ENCODE data around the gene TBL1X. TPM values are rescaled to one million over a fixed set of nuclear protein-coding genes. Genes with fewer than 3 reads are reported as not detected.

Gene TBL1X
- total RNA-seq, 2 donors from 2014 or later, result 16.3 to 18.9 TPM

DNA sequence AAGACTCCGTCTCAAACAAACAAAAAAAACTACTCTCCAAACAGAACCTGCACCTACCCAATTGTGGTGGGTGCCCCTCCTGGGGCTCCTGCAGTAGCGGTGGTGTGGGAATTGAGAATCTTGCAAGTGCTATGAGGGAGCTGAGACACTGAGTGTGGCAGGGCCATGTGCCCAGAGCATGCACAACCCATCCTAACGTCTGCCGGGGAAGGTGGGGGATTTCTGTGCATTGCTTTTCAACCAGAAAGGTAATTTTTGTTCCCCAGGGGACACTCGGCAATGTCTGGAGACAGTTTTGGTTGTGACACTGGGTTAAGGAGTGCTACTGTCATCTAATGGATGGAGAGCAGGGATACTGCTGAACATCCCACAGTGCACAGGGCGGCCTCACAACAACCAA is 35.7 kb downstream of the TBL1X start:
- DNase-seq, result no peak
- TF ChIP-seq, protein P1, sequence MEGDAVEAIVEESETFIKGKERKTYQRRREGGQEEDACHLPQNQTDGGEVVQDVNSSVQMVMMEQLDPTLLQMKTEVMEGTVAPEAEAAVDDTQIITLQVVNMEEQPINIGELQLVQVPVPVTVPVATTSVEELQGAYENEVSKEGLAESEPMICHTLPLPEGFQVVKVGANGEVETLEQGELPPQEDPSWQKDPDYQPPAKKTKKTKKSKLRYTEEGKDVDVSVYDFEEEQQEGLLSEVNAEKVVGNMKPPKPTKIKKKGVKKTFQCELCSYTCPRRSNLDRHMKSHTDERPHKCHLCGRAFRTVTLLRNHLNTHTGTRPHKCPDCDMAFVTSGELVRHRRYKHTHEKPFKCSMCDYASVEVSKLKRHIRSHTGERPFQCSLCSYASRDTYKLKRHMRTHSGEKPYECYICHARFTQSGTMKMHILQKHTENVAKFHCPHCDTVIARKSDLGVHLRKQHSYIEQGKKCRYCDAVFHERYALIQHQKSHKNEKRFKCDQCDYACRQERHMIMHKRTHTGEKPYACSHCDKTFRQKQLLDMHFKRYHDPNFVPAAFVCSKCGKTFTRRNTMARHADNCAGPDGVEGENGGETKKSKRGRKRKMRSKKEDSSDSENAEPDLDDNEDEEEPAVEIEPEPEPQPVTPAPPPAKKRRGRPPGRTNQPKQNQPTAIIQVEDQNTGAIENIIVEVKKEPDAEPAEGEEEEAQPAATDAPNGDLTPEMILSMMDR (IDR thresholded peaks at IDR 0.05), result no peak
- no peaks in the 10 kb centered on the region for H3K36me3 ChIP-seq

DNA sequence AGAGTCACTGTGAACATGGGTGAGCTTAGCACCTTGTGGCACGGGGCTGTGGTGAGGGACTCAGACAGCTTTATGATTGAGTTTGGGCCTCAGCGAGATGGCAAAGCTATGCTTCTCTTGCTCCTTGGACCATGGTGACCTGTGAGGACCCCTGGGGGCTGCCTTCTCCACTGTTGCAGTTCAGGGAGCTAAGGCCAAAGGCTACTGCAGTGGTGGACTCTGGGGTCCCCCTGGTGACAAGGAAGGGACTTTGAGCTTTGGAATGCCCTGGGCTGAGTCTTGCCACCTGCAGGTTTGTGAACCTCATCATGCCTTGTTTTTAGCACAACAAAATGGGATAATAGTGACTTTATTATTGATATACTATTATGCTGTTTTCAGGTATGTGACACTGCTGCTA is 36.5 kb downstream of the TBL1X start:
- Histone ChIP-seq H3K4me1 (no peaks in the 10 kb centered on the region), H3K9me3 (no peaks in the 10 kb centered on the region), H3K27ac (no peak overlapping the region), H3K4me3 (no peak overlapping the region), H3K36me3 (no peaks in the 10 kb centered on the region), H3K27me3 (no peaks in the 10 kb centered on the region), H3K9ac (ENCODE audit: low read depth in 2 of 2, low read length in 2 of 2) (no peak overlapping the region)
- no peak for DNase-seq
- TF ChIP-seq, protein P1 (IDR thresholded peaks at IDR 0.05), result no peak
- intact Hi-C loops (cut with DNase I), result no loop called here

More for the DNA sequence above, 35.7 kb downstream of the TBL1X start:
- no peak overlapping the region for H3K4me3 ChIP-seq
- intact Hi-C loops (cut with DNase I), result no loop called here
- H3K27ac ChIP-seq, result no peak overlapping the region
- H3K4me1 ChIP-seq, result no peaks in the 10 kb centered on the region
- no peaks in the 10 kb centered on the region for H3K27me3 ChIP-seq
- H3K9me3 ChIP-seq, result no peaks in the 10 kb centered on the region
- H3K9ac ChIP-seq (ENCODE audit: low read depth in 2 of 2, low read length in 2 of 2), result no peak overlapping the region

DNA sequence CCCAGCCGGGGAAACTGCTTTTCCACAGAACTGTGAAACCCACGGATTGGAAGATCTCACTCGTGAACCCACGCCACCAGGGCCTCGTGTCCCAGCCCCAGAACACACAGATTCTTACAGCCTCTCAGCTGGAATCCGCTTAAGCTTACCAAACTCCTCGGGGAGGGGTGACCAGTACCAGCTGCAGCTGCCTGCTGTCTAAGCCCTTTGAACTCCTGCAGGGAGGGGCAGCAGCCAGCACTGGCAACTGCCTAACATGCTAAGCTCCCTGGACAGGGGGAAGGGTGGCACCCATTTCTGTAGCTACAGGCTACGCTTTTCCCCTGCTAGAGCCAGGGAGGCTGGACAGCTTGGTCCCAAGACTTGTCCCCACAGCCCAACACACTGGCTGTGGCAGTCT is 38.4 kb downstream of the TBL1X start:
- H3K4me3 ChIP-seq, result no peak overlapping the region
- H3K4me1 ChIP-seq, result no peaks in the 10 kb centered on the region
- no peak overlapping the region for H3K27ac ChIP-seq
- intact Hi-C loops (cut with DNase I), result no loop called here
- no peaks in the 10 kb centered on the region for H3K36me3 ChIP-seq
- TF ChIP-seq, protein P1 (IDR thresholded peaks at IDR 0.05), result no peak
- DNase-seq, result no peak
- no peaks in the 10 kb centered on the region for H3K27me3 ChIP-seq
- H3K9ac ChIP-seq (ENCODE audit: low read depth in 2 of 2, low read length in 2 of 2), result no peak overlapping the region
- no peaks in the 10 kb centered on the region for H3K9me3 ChIP-seq

DNA sequence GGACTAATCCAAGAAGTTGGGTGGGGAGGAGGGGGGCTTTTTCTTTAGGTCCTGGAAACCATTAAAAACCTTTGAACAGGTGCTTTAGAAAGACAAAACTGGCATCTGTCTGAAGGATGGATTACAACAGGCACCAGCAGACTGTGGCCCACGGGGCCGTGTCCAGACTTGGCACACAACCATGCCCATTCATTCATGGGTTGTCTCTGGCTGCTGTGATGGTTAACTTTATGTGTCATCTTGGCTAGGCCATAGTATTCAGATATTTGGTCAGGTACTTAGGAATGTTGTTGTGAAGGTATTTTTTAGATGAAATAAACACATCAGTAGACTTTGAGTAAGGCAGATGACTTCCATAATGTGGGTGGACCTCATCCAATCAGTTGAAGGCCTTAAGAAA is 45.5 kb downstream of the TBL1X start:
- no peak overlapping the region for H3K27ac ChIP-seq
- no peaks in the 10 kb centered on the region for H3K9me3 ChIP-seq
- no peaks in the 10 kb centered on the region for H3K4me1 ChIP-seq
- H3K36me3 ChIP-seq, result no peaks in the 10 kb centered on the region
- TF ChIP-seq, protein P1 (IDR thresholded peaks at IDR 0.05), result no peak
- no peak overlapping the region for H3K9ac ChIP-seq (ENCODE audit: low read depth in 2 of 2, low read length in 2 of 2)
- DNase-seq, result no peak
- no peaks in the 10 kb centered on the region for H3K27me3 ChIP-seq
- intact Hi-C loops (cut with DNase I), result no loop called here
- no peak overlapping the region for H3K4me3 ChIP-seq

DNA sequence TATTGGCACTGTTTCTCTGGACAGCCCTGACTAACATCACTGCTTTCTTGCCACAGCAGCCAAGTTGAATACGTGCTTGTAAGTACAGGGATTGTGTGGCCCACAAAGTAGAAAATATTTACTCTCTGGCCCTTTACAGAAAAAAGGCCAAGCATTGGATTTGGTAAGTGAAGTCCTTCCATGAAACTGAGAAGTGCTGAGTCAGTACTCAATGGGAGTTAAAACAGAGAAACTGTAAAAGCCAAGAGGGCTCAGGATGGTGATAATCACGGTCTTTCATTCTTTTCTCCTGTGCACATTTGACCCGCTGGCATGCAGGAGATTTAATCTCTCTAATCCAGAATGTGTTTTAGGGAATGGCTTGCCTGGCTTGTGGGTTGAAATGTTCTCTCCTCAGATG is 46.1 kb downstream of the TBL1X start:
- Histone ChIP-seq H3K27me3 (no peaks in the 10 kb centered on the region), H3K27ac (no peak overlapping the region), H3K9me3 (no peaks in the 10 kb centered on the region), H3K36me3 (no peaks in the 10 kb centered on the region), H3K4me1 (no peaks in the 10 kb centered on the region), H3K9ac (ENCODE audit: low read depth in 2 of 2, low read length in 2 of 2) (no peak overlapping the region), H3K4me3 (no peak overlapping the region)
- no peak for DNase-seq
- TF ChIP-seq, protein P1 (IDR thresholded peaks at IDR 0.05), result no peak
- intact Hi-C loops (cut with DNase I), result no loop called here

DNA sequence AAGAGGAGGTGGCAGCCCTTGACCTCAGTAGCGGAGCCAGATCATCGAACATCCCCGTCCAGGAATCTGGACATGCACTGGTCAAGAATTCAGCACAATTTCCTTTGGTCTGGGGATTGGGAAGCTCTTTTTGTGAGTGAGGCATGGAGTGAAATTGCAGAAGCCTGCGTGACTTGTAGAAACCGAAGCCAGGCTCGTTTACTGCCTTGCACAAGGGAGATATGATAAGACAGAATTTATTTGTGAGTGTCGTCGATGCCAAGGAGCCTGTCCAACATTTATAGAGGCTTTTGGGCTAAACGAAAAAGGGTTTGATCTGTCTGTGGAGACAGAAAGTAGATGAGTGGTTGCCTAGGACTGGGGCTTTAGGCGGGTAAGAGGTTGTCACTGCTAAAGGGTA is 50.6 kb downstream of the TBL1X start:
- no peaks in the 10 kb centered on the region for H3K4me1 ChIP-seq
- no peak overlapping the region for H3K9ac ChIP-seq (ENCODE audit: low read depth in 2 of 2, low read length in 2 of 2)
- no peaks in the 10 kb centered on the region for H3K36me3 ChIP-seq
- intact Hi-C loops (cut with DNase I), result no loop called here
- no peak overlapping the region for H3K27ac ChIP-seq
- no peaks in the 10 kb centered on the region for H3K27me3 ChIP-seq
- no peaks in the 10 kb centered on the region for H3K9me3 ChIP-seq
- DNase-seq, result no peak
- TF ChIP-seq, protein P1 (IDR thresholded peaks at IDR 0.05), result no peak
- no peak overlapping the region for H3K4me3 ChIP-seq

Data from colonic mucosa (tissue), 4 donors.